ENCODE data around the gene EBP.
"Not testable (repeated sequence)": the region's sequence is repeated elsewhere in the genome, so short reads cannot be mapped to it uniquely, and the experiment has no call there.

EBP gene

GRCh38 chrX:48525853-48526252 is 4.2 kb downstream of the EBP start:
- WGBS (ENCODE audit: extremely low coverage, insufficient coverage, insufficient read length) = no CpG with 5 or more reads among the region's 8 CpGs

GRCh38 chrX:48530736-48531135 is 9.1 kb downstream of the EBP start:
- no peaks in the 10 kb centered on the region for H3K79me1 ChIP-seq (ENCODE audit: low read length)
- H3K9ac ChIP-seq (ENCODE audit: low read length) = no peak overlapping the region
- no peak overlapping the region for H3K18ac ChIP-seq (ENCODE audit: low read length)
- WGBS (ENCODE audit: extremely low coverage, insufficient coverage, insufficient read length) = no CpG with 5 or more reads among the region's 3 CpGs
- no peak overlapping the region for H2BK12ac ChIP-seq (ENCODE audit: low read length)
- no peak overlapping the region for H2AK5ac ChIP-seq (ENCODE audit: low read length)
- H3K4me1 ChIP-seq (ENCODE audit: control insufficient read depth in 1 of 2, insufficient read depth in 2 of 2, low read length in 2 of 2) = no peaks in the 10 kb centered on the region
- no peak for DNase-seq
- H3K4me2 ChIP-seq (ENCODE audit: low read length) = no peak overlapping the region
- H4K8ac ChIP-seq (ENCODE audit: low read depth, low read length) = no peak overlapping the region
- no peak overlapping the region for H4K12ac ChIP-seq (ENCODE audit: low read depth, low read length)
- no peaks in the 10 kb centered on the region for H3K27me3 ChIP-seq (ENCODE audit: insufficient read depth, low read length)
- H3K36me3 ChIP-seq (ENCODE audit: control insufficient read depth in 1 of 2, insufficient read depth in 2 of 2, low read length in 2 of 2) = peaks cover 24 to 27% of the 10 kb centered on the region in 2 experiments
- H3K4ac ChIP-seq (ENCODE audit: low read depth, low read length) = no peak overlapping the region
- no peak overlapping the region for H2BK5ac ChIP-seq (ENCODE audit: low read depth, low read length, poor library complexity)
- H3K23ac ChIP-seq (ENCODE audit: low read length) = no peak overlapping the region
- H2BK120ac ChIP-seq (ENCODE audit: insufficient read depth, low read length, poor library complexity) = no peak overlapping the region
- no peaks in the 10 kb centered on the region for H3K79me2 ChIP-seq (ENCODE audit: control insufficient read depth, insufficient read depth, low read length, poor library complexity)
- no peak overlapping the region for H2AFZ ChIP-seq (ENCODE audit: insufficient read depth, low read length, poor library complexity)
- H3K4me3 ChIP-seq (ENCODE audit: low read depth, low read length) = no peak overlapping the region
- H4K91ac ChIP-seq (ENCODE audit: low read depth, low read length) = no peak overlapping the region
- H3K14ac ChIP-seq (ENCODE audit: low read length) = no peak overlapping the region
- H3K9me3 ChIP-seq (ENCODE audit: insufficient read depth, low read depth, low read length) = no peaks in the 10 kb centered on the region
- H3K27ac ChIP-seq (ENCODE audit: low read depth, low read length) = no peak overlapping the region

More at GRCh38 chrX:48525853-48526252, 4.2 kb downstream of the EBP start:
- not testable (repeated sequence) for H3K79me1 ChIP-seq (ENCODE audit: low read length); H3K27me3 ChIP-seq (ENCODE audit: insufficient read depth, low read length); H3K79me2 ChIP-seq (ENCODE audit: control insufficient read depth, insufficient read depth, low read length, poor library complexity); H3K23ac ChIP-seq (ENCODE audit: low read length); H3K18ac ChIP-seq (ENCODE audit: low read length); H2AFZ ChIP-seq (ENCODE audit: insufficient read depth, low read length, poor library complexity); H2AK5ac ChIP-seq (ENCODE audit: low read length); H3K27ac ChIP-seq (ENCODE audit: low read depth, low read length); H2BK5ac ChIP-seq (ENCODE audit: low read depth, low read length, poor library complexity); H4K91ac ChIP-seq (ENCODE audit: low read depth, low read length); DNase-seq; H4K8ac ChIP-seq (ENCODE audit: low read depth, low read length); H3K4me3 ChIP-seq (ENCODE audit: low read depth, low read length); H3K4me2 ChIP-seq (ENCODE audit: low read length); H3K14ac ChIP-seq (ENCODE audit: low read length); H4K12ac ChIP-seq (ENCODE audit: low read depth, low read length); H3K9me3 ChIP-seq (ENCODE audit: insufficient read depth, low read depth, low read length); H3K4ac ChIP-seq (ENCODE audit: low read depth, low read length); H3K9ac ChIP-seq (ENCODE audit: low read length); H2BK120ac ChIP-seq (ENCODE audit: insufficient read depth, low read length, poor library complexity); H3K4me1 ChIP-seq (ENCODE audit: control insufficient read depth in 1 of 2, insufficient read depth in 2 of 2, low read length in 2 of 2); H2BK12ac ChIP-seq (ENCODE audit: low read length)
- peaks cover 33 to 34% of the 10 kb centered on the region in 2 experiments for H3K36me3 ChIP-seq (ENCODE audit: control insufficient read depth in 1 of 2, insufficient read depth in 2 of 2, low read length in 2 of 2)

DNA sequence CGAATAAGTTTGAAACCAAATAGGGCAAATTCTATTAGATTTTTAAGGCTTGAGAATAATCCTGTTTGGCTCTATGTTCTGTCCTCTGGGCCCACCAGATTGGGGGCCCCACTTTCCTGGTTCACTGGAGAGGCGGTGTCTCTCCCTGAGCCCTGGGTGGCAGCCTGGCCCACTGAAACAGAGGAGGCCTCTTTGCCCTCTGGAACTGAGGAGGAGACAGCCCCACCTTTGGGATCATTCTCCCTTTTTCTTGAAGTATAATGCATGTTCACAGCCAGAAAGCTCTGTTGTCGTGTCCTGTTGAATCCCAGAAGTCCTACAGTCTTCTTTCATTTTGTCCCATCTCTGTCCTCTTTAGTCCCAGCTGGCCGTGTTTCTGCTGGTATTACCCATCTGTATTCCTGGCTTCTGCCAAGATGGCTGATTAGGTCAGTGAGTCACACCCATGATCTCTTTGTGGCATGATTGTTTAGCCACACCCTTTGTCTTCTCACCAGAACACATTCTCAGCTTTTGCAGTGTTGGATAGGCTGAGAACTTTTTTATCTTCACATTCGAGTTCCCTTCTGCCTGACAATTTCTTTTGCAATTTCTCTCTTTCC is 9.9 kb downstream of the EBP start:
- H3K27ac ChIP-seq (ENCODE audit: low read depth, low read length) = no peak overlapping the region
- H3K18ac ChIP-seq (ENCODE audit: low read length) = no peak overlapping the region
- H3K27me3 ChIP-seq (ENCODE audit: insufficient read depth, low read length) = no peaks in the 10 kb centered on the region
- no peak overlapping the region for H2BK12ac ChIP-seq (ENCODE audit: low read length)
- H2AFZ ChIP-seq (ENCODE audit: insufficient read depth, low read length, poor library complexity) = no peak overlapping the region
- H2AK5ac ChIP-seq (ENCODE audit: low read length) = no peak overlapping the region
- no peak overlapping the region for H3K9ac ChIP-seq (ENCODE audit: low read length)
- H3K23ac ChIP-seq (ENCODE audit: low read length) = no peak overlapping the region
- no peaks in the 10 kb centered on the region for H3K9me3 ChIP-seq (ENCODE audit: insufficient read depth, low read depth, low read length)
- no peaks in the 10 kb centered on the region for H3K79me2 ChIP-seq (ENCODE audit: control insufficient read depth, insufficient read depth, low read length, poor library complexity)
- H4K8ac ChIP-seq (ENCODE audit: low read depth, low read length) = no peak overlapping the region
- H2BK5ac ChIP-seq (ENCODE audit: low read depth, low read length, poor library complexity) = no peak overlapping the region
- DNase-seq = peak; percentile 24 to 62
- H2BK120ac ChIP-seq (ENCODE audit: insufficient read depth, low read length, poor library complexity) = no peak overlapping the region
- H3K4me3 ChIP-seq (ENCODE audit: low read depth, low read length) = no peak overlapping the region
- H3K14ac ChIP-seq (ENCODE audit: low read length) = no peak overlapping the region
- no peak overlapping the region for H3K4me2 ChIP-seq (ENCODE audit: low read length)
- no CpG with 5 or more reads among the region's 5 CpGs for WGBS (ENCODE audit: extremely low coverage, insufficient coverage, insufficient read length)
- no peak overlapping the region for H4K91ac ChIP-seq (ENCODE audit: low read depth, low read length)
- H3K4ac ChIP-seq (ENCODE audit: low read depth, low read length) = no peak overlapping the region
- peaks cover 21 to 24% of the 10 kb centered on the region in 2 experiments for H3K36me3 ChIP-seq (ENCODE audit: control insufficient read depth in 1 of 2, insufficient read depth in 2 of 2, low read length in 2 of 2)
- no peaks in the 10 kb centered on the region for H3K4me1 ChIP-seq (ENCODE audit: control insufficient read depth in 1 of 2, insufficient read depth in 2 of 2, low read length in 2 of 2)
- no peaks in the 10 kb centered on the region for H3K79me1 ChIP-seq (ENCODE audit: low read length)
- H4K12ac ChIP-seq (ENCODE audit: low read depth, low read length) = no peak overlapping the region

GRCh38 chrX:48532161-48532560 is 10.6 kb downstream of the EBP start:
- H3K27me3 ChIP-seq (ENCODE audit: insufficient read depth, low read length) = no peaks in the 10 kb centered on the region
- no peaks in the 10 kb centered on the region for H3K9me3 ChIP-seq (ENCODE audit: insufficient read depth, low read depth, low read length)
- no CpG with 5 or more reads among the region's 1 CpG for WGBS (ENCODE audit: extremely low coverage, insufficient coverage, insufficient read length)

More at GRCh38 chrX:48532161-48532560, 10.6 kb downstream of the EBP start:
- Histone ChIP-seq H4K91ac (ENCODE audit: low read depth, low read length) (no peak overlapping the region), H3K79me2 (ENCODE audit: control insufficient read depth, insufficient read depth, low read length, poor library complexity) (no peaks in the 10 kb centered on the region), H4K8ac (ENCODE audit: low read depth, low read length) (no peak overlapping the region), H3K36me3 (ENCODE audit: control insufficient read depth in 1 of 2, insufficient read depth in 2 of 2, low read length in 2 of 2) (peaks cover 17% of the 10 kb centered on the region in 2 experiments), H2BK12ac (ENCODE audit: low read length) (no peak overlapping the region), H3K27ac (ENCODE audit: low read depth, low read length) (no peak overlapping the region), H3K79me1 (ENCODE audit: low read length) (no peaks in the 10 kb centered on the region), H3K23ac (ENCODE audit: low read length) (no peak overlapping the region), H3K4me3 (ENCODE audit: low read depth, low read length) (no peak overlapping the region), H2AFZ (ENCODE audit: insufficient read depth, low read length, poor library complexity) (no peak overlapping the region), H3K9ac (ENCODE audit: low read length) (no peak overlapping the region), H3K4ac (ENCODE audit: low read depth, low read length) (no peak overlapping the region), H3K4me1 (ENCODE audit: control insufficient read depth in 1 of 2, insufficient read depth in 2 of 2, low read length in 2 of 2) (no peaks in the 10 kb centered on the region), H3K14ac (ENCODE audit: low read length) (no peak overlapping the region), H2BK120ac (ENCODE audit: insufficient read depth, low read length, poor library complexity) (no peak overlapping the region), H2AK5ac (ENCODE audit: low read length) (no peak overlapping the region), H3K18ac (ENCODE audit: low read length) (no peak overlapping the region), H4K12ac (ENCODE audit: low read depth, low read length) (no peak overlapping the region), H3K4me2 (ENCODE audit: low read length) (no peak overlapping the region), H2BK5ac (ENCODE audit: low read depth, low read length, poor library complexity) (no peak overlapping the region)
- no peak for DNase-seq

Measured in trophoblast cell (in vitro differentiated cells and primary cell).